Inflammatory macrophage (primary cell): ENCODE measurements around the gene TMEM14C.

Source experiments
- DNase-seq, 2 donors: peaks; one replicate each; pipeline ENCODE4 v3.0.0-alpha.2; 2020 to 2022
- total RNA-seq, 18 experiments: gene quantifications; one replicate each; lab custom pipeline; 2026; ENCODE audit warnings: mixed read lengths in 6 of 18, inconsistent platforms in 2 of 18; lab: John Stamatoyannopoulos, UW

TMEM14C gene
- total RNA-seq, result 34.8 to 121 (median 70.8) reads per million in 18 experiments

DNA sequence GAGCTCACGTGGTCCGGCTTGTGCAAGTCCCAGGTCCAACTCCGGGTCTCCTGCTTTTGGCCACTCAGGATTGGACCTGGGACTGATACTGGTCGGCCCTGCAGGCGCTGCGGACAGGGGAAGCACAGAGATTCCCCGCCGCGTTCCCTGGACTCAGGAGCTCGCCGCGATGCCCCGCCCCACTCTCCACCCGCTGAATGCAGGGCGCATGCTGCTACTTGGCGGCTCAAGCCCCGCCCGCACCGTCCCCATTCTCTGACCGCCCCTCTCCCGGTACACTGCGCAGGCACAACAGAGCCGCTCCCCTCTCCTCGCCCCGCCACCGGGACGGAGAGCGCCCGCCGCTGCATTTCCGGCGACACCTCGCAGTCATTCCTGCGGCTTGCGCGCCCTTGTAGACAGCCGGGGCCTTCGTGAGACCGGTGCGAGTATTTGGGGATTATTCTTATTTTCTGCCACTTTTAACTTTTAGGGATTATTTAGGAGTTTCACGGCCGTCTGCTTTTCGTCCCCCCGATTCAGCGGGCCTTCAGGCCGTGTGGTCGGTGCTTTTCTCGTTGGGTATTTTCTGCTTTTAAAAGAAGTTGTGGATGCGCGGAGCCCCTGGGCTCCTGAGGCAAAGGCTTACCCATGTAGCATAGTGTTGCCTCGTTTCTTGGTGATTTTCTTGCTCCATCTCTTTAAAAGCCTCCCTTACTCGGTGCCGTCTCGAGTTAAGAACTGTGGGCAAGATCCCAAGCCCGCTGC, at the start of gene TMEM14C:
TMEM14C (plus strand) TSS at position 251 of the 747 bp plus-strand sequence. CDS start 1,544 bp downstream, outside the sequence.
- peak; percentile 94 to 96 for DNase-seq

DNA sequence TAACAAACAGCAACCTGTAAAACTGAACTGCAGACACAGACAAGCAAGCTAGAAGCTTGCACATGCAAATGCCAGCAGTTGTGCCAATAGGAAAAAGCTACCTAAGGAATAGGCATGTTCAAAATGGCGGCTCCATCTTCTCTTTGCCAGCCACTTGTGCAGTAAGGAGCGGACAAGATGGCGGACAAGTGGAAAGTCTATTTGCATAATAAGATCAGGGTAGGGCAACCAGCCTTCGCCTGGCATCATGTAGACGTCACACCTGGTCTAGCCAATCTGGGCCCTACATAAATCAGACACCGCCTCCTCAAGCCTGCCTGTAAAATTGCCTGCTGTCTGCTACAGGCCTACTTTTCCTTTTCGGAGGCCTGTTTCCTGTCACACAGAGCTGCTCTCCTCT, 46.5 kb upstream of the TMEM14C start:
- DNase-seq, result no peak

DNA sequence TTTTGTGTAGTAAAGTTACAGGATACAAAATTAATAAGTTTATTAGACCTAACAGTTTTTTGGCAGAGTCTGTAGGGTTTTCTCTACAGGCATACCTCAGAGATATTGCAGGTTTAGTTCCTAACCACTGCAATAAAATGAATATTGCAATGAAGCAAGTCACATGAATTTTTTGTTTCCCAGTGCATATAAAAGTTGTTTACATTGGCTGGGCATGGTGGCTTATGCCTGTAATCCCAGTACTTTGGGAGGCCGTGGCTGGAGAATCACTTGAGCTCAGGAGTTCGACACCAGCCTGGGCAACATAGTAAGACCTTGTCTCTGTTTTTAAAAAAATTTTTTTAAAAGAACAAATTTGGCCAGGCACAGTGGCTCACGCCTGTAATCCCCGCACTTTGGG, 44.4 kb upstream of the TMEM14C start:
- DNase-seq, result no peak

DNA sequence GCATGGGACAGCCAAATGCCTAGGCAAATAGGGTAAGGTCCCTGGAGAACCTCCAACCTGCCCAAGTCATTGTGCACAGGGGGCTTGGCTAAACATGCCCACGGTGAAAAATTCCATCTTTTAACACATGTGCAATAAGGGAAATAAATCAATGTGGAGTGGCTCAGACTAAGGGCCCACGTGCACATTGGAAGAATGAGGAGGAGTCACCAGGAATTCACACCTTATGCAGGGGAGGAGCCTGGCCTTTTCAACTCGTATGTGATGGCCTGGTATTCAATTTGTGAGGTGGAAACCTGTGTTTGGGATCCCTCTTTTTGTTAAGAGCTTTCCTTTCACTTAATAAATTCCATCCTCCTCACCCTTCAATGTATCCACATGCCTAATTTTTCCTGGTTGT, 41.1 kb upstream of the TMEM14C start:
- DNase-seq, result no peak

DNA sequence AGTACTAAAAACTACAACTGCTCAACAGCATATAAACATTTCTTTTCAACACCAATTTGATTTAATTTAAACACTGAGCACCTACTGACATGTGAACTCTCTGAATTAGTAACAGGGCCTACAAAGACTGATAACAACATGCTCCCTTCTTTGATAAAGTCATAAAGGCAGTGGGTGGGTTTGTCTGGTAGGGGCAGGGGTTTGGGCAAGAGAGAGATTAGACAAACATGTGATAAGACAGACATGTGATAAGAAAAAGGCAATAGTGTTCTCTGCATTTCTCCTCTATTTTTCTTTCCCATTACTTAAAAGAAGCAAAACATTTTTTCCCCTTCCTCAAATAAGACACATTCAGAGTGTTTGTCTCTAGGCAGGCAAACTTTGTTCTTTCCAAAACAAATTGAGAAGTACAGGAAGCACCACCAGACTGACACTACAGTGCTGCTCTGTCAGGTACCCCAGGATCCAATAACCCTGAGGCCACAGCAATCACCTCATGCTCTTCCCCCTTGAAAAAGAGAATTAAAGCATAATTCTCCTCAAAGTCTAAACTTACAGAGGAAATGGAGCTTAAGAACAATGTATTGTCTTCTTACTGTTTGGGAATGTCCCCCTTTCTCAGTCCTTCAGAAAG, 40.4 kb upstream of the TMEM14C start:
- no peak for DNase-seq

DNA sequence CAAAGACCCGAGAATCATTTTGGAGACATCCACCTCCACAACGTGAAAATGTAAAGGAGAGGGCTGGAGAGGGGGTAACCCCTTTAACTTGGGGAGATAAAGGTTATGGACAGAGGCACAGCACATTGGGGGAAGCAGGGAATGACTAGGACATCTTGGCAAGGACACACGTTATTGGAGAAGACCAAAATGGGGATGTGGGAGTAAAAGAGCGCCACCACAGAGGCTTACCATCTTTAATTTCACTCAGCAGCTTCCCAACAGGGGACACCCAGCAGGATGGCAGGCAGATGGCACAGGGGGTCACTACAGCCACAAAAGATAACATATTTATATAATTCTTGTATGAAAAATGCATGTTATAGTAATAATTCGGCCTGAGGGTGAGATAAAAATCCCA, 38.3 kb upstream of the TMEM14C start:
- DNase-seq, result no peak

DNA sequence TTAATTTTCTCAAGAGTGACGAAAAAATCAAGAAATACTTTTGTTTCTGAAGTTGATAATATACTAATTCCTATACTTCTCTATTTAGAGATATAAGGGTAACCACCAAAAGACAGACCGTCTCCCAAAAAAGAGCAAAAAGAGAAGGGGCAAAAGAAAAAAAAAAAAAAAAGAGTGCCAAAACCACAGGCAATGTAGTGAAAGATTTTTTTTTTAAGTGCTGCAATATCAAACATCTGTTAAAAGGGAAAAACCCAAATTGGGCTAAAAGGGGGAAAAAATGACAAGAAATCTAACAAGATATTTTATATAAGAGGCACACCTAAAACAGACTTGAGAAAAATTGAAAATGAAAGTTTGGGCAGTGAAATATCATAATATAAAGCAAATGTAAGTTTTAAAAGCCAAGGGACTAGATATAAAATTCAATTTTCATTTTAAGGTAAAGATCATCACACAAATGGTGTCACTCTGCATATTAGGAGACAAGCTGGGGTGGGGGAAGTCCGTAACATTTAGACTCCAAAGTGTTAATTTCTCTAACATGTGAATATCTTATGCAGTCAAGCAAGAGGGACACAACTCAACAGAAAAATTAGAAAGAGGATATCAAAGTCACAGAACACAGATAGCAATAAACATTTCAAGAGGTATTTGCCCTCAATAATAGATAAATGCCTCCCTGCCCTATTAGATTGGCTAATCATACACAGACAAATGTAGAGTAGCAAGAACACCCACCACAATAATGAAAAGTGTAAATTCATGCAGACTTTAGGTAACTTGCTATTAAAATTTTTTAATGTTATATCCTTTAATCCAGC, 37.6 kb upstream of the TMEM14C start:
- DNase-seq, result no peak

DNA sequence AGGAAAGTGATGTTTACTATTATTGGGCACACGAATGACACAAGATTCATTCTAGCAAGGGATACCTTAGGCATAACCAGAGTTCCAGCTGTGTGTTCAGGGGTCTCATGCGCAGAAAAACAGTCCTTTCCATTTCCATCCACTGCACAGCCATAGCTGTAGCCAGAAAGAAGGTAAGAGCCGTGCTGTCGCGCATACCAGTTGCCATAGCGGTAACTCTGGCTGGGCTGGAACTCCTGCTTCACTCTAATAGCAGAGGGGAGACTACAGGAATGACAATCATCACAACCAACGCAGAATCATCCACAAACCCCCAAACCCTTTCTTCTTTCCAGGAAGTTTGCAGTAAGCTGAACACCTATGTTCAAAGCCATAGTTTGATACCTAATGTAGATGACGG, 36.0 kb upstream of the TMEM14C start:
- no peak for DNase-seq

DNA sequence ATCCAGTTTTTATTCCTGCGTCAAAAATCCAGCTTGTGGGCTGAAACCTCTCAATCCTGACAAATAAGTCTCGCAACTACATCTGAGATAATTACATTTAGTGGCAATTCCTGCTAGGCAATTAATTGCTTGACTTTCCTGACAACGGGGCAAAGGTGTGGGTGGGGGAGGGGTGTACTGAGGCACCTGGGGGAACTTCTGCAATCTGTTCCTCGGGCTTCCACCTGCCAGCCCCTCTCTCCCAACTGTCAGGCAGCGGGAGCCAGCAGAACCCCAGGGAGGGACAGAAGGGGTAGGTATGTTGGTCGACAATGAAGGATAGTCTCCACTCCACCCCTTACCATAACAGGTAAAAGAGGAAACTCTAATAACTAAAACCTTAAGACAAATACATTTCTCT, 35.3 kb upstream of the TMEM14C start:
- no peak for DNase-seq

DNA sequence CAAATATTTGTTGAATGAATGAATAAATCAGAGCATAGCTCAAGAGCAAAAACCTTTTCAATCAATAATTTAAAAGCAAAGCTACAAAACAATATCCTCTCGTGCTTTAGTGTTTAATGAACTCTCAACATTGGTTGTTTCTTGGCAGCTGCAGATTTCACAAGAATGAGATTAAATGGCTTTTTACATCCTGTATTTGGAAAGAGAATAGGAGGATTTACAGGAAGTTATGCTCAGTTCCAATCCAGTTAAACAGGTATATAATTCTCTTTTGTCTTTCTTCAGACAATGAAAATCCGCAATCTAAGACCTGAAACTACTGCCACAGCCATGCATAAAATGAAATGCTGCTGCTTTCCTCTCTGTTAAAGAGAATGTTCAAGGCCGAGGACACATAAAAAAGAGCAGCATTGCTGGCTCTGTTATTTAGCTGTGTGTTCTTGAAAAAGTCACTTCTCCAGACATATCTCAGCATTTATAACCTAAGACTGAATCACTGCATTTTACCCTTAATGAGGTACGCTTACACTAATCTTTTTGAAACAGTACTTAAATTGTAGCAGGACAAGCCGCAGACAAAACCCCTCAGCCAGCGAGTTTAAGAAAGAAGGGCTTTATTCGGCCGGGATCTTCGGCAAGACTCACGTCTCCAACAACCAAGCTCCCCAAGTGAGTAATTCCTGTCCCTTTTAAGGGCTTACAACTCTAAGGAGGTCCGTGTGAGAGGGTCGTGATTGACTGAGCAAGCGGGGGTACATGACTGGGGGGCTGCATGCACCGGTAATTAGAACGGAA, 32.0 kb upstream of the TMEM14C start:
- DNase-seq, result peak in 1 of 2 donors; percentile 32

DNA sequence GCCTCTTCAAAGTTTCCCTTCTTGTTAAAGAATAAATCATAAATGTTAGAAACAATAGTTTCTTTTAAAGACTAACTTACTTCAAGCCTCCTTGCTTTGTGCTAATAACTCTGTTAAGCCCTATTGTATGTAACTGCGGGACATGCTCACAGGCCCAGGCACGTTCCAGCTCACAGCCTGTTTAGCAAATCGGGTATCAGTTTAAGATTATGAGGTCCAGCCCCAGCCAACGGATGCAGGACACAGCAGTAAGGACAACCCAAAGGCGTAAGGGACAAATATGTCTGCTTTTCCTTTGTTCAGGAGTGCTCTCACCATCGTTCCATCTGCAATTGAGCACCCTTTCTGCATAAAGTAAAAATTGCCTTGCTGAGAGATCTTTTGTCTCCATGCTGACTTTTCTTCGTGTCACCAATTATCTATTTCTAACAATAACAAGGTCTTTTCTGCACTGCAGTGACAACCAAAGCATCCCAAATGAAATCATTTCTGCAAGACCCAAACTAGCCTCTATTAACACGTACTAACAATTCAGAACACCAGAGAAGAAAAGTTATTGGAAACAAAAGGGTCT, 29.8 kb upstream of the TMEM14C start:
- DNase-seq, result no peak

DNA sequence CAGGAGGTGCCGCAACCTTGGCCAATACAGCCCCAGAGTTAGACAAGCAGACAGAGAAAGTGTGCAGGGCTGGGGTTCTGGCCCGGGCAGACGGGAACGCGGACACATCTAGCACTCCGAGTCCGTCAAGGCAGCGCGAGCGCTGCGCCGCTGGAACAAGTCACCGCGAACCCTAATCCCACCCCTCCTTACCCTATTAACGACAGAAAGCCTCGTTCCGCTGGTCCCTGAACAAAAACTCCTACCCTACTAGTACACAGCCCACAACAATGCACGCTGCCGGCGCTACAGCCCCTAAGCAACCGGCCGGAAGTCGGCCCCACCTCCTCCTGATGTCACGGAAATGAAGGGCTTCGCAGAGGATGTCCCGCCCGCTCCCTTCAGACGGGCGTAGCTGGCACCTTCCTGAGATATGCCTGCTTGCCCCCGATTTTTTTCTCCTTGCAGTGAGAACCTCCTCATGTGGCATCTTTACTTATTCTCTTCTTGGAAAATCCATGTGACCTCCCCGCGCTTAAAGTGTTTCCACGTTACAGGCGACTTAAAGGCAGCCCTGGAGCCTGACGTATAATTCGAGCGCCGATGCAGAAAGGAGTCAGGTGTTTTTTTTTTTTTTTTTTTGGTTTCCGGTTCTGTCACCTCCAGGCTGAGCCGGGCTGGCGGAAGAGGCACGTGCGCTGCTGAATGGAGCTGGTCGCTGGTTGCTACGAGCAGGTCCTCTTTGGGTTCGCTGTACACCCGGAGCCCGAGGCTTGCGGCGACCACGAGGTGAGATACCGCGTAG, 28.4 kb upstream of the TMEM14C start, which contains the start of the genes C6orf52 and PAK1IP1:
C6orf52 (minus strand) TSS at position 315 of the 784 bp plus-strand sequence. CDS start 7,066 bp downstream, outside the sequence.
PAK1IP1 (plus strand) TSS at position 671 of the 784 bp plus-strand sequence; CDS start at position 685, 14 bp downstream.
- peak; percentile 95 for DNase-seq

DNA sequence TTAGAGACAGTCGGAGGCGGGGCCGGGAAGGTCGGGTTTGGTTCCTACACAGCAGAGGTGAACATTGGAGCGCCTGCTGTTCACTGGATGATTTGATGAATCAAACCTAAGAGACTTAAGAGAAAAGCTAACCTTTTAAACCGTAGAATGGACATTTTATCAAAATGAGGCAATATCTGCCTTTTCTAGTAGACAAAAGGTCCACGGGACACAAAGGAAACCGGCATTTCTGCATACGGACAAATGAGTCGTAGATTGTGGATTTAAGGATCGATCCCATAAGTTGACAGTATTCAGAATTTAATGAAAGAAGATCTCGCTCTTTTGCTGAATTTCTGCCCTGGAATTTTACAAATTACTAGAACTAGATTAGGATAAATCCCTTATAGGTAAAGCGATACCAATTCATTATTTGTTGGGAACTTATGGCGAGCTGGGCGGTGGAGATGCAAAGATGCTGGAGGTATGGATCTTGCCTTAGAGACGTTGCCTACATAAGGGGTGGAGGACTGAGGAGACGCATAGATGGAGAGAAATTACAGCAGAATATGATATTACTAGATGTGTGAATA, 27.7 kb upstream of the TMEM14C start:
- no peak for DNase-seq

DNA sequence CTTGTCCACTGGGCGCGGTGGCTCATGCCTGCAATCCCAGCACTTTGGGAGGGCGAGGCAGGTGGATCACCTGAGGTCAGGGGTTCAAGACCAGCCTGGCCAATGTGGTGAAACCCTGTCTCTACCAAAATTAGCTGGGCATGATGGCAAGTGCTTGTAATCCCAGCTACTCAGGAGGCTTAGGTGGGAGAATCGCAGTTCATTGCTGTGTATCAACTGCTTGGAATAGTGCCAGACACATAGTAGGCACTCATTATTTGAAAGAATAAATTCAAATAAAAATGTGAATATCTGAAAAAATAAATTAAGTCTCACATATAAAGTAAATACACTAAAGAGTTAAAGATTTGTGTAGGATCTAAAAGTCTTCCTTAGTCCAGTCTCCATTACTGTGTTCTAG, 26.2 kb upstream of the TMEM14C start:
- DNase-seq, result no peak

DNA sequence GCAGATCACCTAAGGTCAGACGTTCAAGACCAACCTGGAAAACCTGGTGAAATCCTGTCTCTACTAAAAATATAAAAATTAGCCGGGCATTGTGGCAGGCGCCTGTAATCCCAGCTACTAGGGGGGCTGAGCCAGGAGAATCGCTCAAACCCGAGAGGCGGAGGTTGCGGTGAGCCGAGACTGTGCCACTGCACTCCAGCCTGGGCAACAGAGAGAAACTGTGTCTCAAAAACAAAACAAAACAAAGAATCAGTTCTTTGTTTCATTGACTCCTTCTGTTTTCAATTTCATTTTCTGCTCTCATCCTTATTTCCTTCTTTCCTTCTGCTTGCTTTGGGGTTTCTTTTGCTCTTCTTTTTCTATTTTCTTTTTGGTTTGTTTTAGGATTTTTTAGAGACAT, 8.9 kb upstream of the TMEM14C start:
- DNase-seq, result no peak

DNA sequence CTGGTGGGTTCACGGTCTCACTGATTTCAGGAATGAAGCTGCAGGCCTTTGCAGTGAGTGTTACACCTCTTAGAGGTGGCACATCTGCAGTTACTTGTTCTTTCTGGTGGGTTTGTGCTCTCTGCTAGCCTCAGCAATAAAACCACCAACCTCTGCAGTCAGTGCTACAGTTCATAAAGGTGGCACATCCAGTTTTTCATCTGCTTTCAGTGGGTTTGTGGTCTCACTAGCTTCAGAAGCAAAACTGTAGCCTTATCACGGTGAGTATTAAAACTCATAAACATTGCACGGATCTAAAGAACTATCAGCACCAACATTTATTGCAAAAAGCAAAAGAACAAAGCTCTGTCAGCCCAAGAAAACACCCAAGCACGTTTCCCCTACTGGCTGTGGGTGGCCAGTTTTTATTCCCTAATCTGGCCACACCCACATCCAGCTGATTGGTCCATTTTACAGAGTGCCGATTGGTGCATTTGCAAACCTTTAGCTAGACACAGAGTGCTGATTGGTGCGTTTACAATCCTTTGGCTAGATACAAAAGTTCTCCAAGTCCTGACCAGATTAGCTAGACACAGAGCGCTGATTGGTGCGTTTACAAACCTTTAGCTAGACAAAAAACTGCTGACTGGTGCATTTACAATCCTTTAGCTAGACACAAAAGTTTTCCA, 3.4 kb upstream of the TMEM14C start:
- DNase-seq, result peak; percentile 43 to 45

DNA sequence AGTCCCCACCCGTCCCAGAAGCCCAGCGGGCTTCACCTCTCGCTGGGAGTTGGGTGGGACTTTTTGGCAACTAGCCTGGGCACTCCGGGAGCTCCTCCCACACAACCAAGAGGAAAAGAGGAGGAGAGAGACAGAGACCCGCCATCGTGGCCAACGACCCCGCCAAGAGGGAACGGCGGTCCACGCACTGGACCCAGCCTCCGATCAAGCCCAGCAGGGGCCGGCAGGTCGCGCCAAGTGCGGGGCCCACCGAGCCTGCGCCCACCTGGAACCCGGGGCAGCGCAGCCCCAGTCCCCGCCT, 3.0 kb upstream of the TMEM14C start:
- DNase-seq, result no peak

DNA sequence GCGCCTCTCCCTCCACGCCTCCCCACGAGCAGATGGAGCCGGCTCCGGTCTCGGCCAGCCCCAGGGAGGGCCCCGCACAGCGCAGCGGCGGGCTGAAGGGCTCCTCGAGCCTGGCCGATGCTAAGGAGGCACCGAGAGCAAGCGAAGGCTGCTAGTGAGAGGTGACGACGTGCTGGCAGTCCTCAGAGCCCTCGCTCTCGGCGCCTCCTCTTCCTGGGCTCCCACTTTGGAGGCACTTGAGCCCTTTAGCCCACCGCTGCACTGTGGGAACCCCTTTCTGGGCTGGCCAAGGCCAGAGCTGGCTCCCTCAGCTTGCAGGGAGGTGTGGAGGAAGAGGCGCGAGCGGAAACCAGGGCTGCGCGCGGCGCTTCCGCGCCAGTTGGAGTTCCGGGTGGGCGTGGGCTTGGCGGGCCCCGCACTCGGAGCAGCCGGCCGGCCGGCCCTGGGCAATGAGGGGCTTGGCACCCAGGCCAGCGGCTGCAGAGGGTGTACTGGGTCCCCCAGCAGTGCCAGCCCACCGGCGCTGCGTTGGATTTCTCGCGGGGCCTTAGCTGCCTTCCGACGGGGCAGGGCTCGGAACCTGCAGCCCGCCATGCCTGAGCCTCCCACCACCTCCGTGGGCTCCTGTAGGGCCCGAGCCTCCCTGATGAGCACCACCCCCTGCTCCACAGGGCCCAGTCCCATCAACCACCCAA, 2.5 kb upstream of the TMEM14C start:
- peak; percentile 49 to 65 for DNase-seq
